Measurements from ENCODE around the gene RSPO4.

The RSPO4 gene

DNA sequence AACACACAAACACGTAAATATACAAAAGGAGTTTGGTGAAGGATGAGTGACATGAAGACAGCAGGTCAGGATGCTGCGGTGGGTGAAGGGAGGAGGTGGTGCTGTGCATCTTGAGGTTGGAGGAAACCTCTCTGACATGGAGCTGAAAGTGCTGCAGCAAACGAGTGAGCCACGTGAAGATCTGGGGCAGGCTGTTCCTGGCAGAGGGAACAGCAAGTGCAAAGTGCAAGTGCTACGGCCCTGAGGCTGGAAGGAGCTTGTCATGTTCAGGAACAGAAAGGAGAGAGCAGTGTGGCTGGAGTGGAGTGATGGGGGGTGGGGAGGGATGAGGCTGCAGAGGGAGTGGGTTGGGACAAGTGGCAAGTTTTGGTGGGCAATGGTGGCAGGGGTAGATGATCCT, 61.2 kb downstream of the RSPO4 start:
- DNase-seq = no peak

DNA sequence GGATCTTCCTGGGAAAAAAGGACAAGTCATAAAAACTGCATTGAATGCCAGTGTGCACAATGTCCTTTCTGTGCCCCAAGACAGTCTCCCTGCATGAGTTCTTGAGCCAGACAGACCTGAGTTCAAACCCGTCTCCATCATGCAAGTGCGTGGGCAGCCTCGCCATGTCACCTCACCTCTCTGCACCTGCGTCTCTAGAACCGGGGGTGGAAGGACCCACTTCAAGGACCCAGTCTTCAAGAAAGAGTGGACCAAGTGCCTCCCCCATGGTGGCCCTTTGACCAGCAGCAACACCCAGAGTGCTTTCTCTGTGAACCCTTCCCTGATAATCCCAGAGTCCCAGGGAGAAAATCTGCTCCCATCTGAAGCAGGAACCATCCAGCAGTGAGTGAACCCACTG, 62.5 kb downstream of the RSPO4 start:
- no peak for DNase-seq

DNA sequence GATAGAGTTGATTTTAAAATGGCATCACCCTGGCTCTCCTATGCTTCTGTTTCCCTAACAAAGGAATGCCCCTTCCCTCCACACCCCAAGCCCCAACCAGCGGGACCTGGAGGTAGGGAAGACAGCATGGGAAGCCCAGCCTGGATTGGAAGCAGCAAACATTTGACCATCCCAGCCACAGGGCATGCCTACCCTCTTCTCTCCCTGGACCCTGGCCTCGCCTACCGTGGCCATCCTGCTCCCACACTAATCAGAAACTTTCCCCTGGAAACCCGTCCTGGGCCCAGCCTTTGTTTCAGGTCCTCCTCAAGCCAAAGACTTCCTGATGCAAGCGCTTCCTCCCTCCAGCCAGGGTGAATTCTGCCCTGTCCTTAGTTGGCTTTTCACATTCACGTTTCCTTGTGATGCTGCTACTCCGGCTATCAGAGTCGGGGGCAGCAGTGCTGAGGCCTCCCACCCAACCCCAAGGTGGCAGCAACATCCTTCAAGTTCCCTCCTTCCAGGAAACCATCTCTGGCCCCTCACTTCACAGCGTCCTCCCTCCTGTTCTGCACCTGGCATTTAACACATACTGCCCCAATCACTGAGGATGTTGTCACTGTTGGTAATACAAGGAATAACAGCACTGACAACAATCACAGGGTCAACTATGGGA, 67.8 kb downstream of the RSPO4 start:
- no peak for DNase-seq

DNA sequence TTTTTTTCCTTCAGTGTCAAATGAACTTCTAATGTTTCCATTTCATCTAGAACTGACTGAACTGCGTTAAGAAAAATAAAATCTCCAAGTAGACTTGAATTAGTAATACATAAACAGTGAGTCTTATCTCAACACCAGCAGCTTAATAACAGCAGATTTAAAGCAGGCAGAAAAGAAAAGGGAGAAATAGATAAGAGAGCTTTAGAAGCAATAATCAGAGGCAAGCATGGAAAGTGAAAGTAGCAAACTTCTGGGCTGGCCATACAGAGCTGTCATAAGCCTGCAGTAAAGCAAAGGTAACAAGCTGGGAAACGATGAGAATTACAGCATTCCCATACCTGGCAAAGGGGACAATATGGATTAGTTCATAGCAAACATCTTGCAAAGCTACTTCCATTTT, 69.1 kb downstream of the RSPO4 start:
- no peak for DNase-seq

DNA sequence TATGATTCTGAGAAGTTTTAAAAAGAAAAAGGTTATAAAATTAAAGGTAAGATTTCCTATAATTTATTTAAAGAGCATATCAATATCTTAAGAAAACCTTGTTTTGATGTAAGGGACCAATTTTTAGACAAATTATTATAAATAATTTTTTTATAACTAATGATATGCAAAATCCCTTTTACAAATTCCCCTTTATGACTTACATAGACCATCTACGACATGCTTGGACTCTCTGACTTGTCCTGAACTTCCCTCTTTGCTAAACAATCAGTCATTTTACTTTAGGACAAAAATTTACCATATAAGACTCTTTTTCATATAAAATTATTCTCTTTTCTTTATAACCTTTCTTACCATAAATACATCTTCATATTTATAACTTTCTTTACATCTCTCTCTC, 70.7 kb downstream of the RSPO4 start:
- no peak for DNase-seq

DNA sequence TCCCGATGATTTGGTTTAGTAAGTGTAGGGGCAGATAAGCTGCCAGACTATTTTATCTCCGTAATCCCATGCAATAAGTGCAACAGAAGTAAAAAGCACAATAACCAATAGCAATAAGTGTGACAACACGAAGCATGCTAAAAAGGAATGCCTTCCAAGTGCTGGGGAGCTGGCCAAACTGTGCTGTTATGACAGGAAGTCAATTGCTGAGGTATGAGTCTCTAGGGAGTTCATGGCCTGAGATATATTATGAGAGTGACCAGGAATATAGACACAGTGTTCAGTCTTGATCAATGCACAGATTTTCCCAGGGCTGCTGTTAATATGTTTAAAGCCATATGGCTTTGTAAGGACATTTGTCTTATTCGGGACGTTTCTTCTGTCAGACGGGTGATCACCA, 75.4 kb downstream of the RSPO4 start:
- DNase-seq = no peak

DNA sequence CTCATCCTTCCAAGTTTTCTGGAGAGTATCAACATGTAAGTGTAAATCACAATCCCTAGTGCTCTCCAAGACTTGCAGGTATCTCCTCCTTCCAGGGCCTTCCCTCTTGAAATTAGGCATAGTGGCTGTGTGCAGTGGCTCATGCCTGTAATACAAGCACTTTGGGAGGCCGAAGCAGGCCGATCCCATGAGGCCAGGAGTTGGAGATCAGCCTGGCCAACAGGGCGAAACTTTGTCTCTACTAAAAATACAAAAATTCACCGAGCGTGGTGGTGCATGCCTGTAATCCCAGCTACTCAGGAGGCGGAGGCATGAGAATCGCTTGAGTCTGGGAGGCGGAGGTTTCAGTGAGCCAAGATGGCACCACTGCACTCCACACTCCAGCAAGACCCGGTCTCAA, 76.6 kb downstream of the RSPO4 start:
- no peak for DNase-seq

DNA sequence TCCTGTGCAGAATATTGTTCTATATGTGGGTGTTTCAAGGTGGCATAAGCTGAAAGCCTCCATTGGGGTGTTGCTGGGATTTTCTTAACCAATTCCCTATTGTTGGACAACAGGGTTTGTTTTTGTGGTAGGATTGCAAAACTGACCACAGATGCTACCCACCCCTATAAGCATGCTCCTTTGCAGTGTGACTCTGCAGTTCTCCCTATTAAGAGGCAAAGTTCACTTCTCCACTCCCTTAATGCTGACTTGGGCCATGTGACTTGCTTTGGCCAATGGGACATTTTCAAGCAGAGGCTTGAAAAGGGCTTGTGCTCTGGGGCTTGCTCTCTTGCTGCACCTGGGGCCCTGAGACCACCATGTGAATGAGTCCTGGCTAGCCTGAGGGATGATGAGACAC, 77.5 kb downstream of the RSPO4 start:
- DNase-seq = no peak

DNA sequence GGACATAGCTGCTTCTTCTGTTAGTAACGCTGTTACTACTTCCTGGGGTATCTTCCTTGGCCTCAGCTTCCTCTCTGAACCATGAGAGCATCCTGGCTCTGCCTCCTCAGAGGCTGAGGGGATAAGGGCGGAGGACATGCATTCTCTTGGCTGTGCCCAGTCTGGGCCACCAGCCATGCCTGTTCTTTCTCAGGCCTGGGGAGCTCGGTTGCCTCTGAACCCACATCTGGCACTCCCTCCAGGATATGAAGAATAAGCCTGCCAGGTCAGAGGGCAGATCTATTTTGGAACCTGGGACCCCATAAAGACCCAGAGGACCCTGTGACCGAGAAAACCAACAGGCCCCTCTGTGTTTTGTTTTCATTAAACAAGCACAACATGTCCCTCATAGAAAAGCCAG, 79.3 kb downstream of the RSPO4 start:
- no peak for DNase-seq

DNA sequence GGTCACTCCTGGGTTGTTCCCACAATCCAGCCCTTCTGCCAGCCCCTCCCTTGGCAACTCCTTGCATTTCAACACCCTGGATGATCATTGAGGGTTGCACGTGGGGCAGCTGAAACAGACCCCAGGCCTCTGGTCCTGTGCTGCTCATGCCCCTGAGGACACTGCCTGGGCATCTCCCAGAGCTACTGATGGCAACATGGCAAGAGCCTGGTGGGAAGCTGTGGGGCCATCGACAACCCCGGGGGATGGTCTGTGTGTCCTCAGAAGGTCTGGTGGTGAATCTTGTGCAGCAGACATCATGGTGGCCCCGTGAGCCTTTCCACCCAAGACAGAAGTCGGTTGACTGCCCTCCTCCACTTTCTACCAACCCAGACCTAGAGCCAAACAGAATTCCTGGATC, 81.0 kb downstream of the RSPO4 start:
- no peak for DNase-seq

DNA sequence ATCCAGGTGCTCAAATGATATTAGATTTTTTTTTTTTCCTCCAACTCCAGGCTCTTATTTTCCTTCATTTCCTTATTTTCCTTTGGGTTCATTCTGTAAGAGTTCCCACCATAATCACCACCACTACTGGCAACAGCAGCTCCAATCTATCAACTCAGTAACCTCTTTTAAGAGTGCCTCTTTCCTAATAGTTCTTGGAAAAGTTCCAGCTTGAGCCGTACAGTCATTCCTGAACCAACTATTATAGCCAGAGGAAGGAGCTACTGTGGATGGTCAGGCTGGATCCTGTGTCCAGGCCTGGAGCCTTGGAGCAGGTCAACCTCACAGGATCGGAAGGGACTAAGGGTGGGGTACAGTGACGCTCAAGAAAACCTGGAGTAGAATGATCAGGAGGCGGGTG, 81.8 kb downstream of the RSPO4 start:
- no peak for DNase-seq

DNA sequence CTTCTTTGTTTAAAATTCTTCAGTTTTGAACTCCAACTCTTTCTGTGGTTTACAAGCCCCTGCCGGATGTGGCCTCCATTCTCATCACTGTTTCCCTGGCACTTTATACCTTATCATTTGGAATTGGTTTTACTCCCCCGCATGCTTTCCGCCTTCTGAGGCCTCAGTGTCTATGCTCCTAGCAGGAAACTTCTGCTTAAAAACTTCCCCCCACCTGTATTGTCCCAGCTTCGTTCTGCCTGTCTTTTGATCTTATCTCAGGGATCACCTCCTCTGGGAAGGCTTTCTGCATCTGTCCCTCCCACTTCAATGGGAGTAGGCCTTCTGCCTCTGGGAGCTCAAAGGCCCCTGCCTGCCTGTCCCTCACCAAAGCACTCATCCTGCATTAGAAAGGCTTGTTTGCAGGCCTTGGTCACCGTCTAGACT, 82.6 kb downstream of the RSPO4 start:
- DNase-seq = no peak

DNA sequence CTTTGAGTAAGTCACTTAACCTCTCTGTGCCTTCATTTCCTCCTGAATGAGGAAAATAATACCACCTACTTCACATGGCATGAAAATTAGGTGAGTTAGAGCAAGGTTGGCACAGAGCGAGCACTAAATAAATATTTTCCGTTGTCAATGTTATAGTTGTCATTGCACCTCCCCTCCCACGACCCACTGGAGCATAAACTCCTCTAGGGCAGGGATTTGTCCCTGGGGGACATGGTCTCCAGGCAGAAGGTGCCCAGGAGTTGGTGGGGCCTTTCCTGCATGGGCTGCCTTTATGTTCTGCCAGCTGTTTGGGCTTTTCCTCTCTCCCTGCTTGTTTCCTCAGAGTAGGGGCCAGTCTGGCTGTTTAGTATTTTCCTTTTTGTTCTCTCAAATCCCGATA, 84.7 kb downstream of the RSPO4 start:
- no peak for DNase-seq

DNA sequence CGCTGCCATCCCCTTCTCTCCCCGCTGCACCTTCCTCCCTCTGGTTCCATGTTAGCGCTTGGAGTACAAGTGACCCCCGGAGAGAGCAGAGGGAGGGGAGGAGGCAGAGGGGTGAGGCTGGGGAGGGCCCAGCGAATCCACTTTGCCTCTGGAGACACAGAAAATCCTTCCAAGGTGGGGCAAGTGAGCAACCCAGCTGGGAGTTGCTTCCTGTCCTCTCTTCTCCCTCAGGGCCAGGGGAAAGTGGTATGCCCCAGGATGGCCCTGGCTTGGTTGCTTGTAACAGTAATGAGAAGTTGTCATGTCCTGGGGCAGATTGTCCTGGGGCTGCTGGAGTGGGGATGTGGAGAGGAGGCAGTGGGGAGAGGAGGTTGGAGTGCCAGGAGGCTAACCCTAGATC, 85.3 kb downstream of the RSPO4 start:
- DNase-seq = no peak

DNA sequence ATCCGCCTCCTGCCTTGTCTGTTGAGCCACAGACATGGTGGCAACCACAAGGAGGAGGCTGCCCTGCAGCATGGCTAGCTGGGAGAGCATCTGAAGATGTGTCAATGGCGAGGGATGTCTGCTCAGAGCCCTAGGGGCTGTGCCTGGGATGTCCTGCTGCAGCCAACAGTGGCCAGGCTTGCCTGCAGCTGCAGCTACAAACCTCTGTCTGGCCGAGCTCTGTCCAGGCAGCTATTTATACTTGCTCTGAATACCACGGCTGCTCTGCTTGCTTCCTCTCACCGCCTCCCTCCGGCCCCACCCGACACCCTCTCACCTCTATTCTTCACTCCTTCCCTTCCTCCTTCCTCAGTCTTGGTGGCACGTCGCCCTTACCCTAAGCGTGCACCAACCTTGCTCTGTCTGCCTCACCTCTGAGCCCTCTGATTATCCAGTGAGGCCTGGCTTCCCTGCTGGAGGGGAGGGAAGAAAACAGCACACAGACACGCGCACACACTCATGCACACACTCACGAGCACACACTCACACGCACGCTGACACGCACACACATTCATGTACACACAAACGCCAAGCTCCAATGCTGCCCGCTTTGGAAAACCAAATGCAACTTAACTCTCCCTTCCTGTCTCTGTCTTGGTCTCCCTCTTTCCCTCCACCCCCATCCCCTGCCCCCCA, 85.8 kb downstream of the RSPO4 start, which contains the start of gene ANGPT4:
ANGPT4 (minus strand) TSS at position 210 of the 675 bp plus-strand sequence; CDS start at position 90, 120 bp downstream.
- DNase-seq = no peak

DNA sequence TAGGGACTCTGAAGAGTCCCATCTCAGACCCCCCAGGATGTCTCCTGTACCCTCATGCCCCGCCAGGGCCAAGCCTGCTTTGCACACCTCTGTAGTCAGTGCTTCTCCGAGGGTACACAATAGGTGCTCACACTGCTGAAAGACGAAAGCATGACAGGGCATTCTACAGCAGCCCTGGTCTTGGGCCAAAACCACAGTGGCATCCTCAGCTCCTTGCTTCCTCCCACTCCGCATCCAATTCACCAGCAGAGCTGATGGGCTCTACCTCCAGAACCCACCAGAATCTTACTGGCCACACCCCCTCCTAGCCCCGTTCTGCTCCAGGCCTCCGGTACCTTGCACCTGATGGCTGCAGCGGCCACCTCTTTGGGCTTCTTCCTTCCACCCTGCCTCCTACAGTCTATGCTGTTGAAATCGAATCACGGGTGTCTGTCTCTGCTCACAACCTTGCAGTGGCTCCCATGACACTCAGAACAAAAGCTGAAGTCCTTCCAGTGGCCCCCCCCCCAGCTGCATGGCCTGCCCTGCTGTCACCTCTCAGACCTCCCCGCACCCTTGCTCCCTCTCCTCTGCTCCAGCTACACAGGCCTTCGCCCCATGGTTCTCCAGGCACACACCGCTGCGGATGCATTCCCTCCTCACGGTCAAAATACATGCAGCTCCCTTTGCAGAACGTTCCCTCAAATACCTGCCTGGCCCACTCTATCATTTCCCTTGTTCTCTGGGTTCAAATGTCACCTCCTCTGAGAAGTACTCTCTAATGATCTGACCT, 87.2 kb downstream of the RSPO4 start:
- DNase-seq = no peak

DNA sequence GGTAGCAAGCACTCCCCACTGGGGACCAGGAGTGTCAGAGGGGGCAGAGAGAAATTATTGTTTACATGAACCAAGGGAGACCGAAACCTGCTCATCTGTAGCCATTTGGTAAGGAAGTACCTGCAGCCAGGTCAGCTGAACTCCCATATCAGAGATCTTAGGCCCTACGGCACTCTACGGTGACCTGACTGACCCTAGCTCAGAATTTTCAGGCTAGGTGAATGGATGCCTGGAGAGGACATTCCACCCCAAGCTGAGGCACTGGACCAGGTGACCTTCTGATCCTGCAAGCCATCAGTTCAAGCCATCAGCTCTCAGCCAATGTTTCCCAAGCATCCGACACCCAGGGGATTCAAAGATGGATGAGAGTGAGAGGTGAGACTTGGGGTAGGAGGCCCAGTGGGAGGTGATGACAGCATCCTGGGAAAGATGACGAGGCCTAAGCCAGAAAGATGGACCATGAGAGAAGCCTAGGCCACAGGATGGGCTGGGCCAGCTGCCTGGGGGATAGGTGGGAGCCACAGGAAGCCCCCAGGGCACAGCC, 88.7 kb downstream of the RSPO4 start:
- no peak for DNase-seq

DNA sequence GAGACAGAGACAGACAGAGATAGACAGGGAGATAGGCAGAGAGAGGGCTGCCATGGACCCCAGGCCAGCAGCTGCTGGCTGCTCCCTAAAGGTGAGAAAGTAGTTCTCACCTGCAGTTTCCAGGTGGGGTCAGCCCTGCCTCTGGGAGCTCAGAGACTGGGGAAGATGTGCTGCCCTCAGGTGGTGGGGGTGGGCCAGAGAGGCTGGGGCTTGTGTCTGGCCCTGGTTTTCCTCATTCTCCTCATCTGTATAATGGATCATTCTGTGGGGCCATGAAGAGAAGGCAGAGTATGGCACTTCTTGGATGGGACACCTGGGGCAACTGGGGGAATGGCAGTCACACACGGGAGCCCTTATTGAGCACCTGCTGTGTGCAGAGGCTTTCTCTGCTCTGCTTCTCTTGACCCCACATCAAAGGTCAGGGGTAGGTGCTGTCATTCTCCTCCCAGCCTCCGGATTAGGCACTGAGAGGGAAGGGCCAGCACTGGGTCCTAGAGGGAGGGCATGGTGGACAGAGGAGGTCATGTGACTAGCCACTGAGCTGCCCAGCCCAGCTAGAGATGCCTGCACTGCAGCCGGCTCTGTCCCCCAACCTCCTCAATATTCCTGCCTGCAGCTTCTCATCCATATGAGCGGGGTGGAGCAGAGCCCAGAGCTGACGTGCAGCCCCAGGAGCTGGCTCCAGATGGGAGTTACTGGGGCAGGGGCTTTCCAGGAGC, 90.1 kb downstream of the RSPO4 start:
- no peak for DNase-seq

DNA sequence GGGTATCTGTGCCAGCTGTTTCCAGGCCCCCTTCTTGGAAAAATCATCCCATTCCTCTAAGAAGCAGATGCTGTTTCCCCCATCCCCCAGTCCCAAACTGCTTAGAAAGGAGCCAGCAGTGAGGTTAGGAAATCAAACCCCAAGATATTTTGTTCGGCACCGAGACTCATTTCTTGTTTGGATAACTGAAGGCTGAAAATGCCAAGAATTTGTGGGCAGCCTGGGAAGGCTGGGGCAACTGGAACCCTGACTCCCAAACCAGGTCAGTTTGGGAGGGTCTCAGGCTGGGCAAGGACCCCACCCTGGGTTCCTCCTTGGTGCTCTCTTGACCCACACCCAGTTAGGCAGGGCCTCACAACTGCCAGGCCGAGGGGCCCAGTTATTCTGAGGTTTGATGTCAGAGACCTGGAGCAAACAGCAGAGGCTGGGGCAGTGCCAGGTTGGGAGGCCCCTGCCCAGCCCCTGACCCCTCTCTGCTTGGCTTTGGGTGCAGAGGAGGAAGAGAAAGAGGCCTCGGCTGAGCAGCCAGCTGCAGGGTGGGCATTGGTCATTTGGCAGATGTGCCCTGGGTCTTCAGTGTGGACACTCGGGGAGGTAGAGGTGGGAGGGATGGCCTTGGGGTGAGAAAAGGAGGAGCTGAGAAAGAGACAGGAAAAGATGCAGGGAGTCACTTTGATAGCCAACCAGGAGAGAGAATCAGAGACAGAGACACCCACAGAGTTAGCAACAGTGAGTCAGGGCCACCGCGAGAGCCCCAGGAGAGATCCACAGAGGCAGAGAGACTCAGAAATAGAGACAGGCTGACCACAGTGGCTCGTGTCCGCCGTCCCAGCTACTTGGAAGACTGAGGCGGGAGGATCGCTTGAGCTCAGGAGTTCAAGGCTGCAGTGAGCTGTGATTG, 91.0 kb downstream of the RSPO4 start:
- no peak for DNase-seq

DNA sequence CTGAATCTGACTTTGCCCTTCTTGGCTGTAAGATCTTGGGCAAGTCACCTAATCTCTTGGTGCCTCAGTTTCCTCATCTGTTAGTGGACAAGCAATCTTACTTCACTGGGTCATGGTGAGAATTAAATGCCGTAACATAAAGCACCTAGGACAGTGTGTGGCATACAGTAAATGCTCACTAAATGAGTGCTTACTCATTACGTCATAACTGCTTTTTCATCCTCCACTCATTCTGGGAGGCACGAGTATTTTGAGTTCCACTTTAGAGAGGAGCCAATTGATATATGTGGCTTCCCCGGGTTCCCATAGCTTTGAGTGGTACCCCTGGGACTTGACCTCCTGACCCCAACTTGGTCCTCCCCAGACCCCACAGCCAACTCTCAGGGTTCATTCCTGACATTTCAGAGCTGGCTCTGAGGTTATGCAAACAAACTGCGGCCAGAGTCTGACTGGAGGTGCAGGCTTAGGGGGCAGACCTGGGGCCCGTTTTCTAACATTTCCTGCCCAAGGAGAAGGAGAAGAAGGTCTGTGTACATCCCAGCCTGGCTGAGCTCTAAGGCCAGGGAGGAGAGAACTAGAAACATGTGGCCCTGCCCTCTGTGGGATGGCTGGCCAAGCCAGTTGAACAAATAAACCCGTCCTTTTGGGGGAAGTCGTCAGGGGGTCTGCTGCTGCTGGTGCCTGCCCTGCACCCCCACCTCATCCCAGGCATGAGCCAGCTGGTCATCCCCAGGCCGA, 91.8 kb downstream of the RSPO4 start:
- DNase-seq = no peak

DNA sequence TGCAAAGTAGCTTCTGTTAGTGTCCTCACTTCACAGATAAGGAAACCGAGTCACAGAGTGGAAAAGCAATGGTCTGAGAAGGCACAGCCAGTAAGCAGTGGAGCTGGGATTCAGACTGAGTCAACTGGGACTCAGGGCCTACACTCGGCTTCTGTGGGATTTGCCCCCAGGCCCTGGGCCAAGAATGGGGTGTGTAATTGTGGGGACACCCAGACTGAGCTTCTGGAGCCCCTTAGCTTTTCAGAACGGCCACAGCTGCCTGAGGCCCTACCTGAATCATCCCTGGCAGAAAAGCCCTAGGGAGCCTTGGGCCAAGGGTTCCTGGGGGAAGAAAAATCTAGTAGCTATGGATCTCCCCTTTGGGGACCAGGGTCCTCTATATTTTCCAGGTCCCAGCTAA, 92.5 kb downstream of the RSPO4 start:
- no peak for DNase-seq

All from T-helper 9 cell (primary cell).